ENCODE measurements around the gene GRIK5. TPM values are rescaled to one million over a fixed set of nuclear protein-coding genes. Genes with fewer than 3 reads are reported as not detected.

The GRIK5 gene
- polyA plus RNA-seq, 1 experiment, result 0.06 TPM

- Histone ChIP-seq H3K27me3 (ENCODE audit: control insufficient read depth, insufficient read depth, low read length) (0 out of 2 replicates have a peak, but pooled peaks cover 1% of the 10 kb centered on the region), H3K4me3 (ENCODE audit: low read depth, low read length) (no peak overlapping the region), H3K36me3 (ENCODE audit: control insufficient read depth, insufficient read depth, low read length) (no peaks in the 10 kb centered on the region)
- CTCF ChIA-PET, result interaction anchor here (0.8 to 1.3 kb wide), 4 partner anchors 10 to 22 kb away, joined by 3 to 6 read pairs (median 4); no protein-coding TSS in a partner anchor
- POLR2A ChIA-PET, result no interaction called here
- no peak for DNase-seq (ENCODE audit: low read depth)
- TF ChIP-seq, protein P1, sequence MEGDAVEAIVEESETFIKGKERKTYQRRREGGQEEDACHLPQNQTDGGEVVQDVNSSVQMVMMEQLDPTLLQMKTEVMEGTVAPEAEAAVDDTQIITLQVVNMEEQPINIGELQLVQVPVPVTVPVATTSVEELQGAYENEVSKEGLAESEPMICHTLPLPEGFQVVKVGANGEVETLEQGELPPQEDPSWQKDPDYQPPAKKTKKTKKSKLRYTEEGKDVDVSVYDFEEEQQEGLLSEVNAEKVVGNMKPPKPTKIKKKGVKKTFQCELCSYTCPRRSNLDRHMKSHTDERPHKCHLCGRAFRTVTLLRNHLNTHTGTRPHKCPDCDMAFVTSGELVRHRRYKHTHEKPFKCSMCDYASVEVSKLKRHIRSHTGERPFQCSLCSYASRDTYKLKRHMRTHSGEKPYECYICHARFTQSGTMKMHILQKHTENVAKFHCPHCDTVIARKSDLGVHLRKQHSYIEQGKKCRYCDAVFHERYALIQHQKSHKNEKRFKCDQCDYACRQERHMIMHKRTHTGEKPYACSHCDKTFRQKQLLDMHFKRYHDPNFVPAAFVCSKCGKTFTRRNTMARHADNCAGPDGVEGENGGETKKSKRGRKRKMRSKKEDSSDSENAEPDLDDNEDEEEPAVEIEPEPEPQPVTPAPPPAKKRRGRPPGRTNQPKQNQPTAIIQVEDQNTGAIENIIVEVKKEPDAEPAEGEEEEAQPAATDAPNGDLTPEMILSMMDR (IDR thresholded peaks at IDR 0.05; ENCODE audit: insufficient read depth, low read depth, low read length), result no peak
Measured at GRCh38 chr19:42023943-42024260, 46.1 kb downstream of the GRIK5 start.

DNA sequence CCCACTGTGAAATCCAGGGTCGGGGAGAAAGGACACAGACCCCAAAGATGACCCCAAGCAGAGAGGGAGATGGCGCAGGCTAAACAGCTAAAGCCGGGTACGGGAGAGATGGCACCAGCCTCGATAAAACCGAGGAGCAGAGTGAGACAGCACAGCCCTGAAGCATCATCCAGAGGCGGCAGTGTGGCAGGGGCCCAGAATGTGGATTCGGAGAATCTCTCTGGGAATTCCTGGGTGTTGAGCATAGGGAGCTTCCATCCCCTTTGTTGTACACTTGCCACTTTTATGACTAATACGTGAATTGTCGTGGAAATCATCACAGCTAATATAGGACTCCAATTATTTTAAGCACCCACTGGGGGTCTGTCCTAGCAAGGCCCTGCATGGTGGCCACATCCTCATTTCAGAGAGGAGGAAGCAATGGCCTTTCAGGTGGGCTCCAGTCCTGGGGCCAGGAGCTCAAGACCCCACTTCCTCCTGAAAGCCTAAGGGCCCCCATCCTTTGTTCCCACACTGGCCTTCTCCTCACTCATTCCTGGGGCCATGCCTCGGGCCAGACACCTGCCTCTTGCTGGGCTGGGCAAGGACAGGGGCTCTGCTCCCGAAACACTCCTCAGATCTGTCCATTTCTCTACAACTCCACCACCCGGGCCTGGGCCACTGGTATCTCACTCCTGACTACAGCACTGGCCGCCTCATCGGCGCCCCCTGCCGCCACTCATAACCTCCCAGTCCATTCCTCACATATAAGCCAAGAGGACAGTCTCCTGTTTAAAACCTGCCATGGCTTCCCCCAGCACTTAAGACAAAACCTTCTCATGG is 46.7 kb downstream of the GRIK5 start:
- CTCF ChIA-PET, result interaction anchor here (0.8 to 1.3 kb wide), 4 partner anchors 11 to 22 kb away, joined by 3 to 5 read pairs (median 4); no protein-coding TSS in a partner anchor
- TF ChIP-seq, protein P1 (IDR thresholded peaks at IDR 0.05; ENCODE audit: insufficient read depth, low read depth, low read length), result peak; percentile 52
- POLR2A ChIA-PET, result no interaction called here
- Histone ChIP-seq H3K27me3 (ENCODE audit: control insufficient read depth, insufficient read depth, low read length) (0 out of 2 replicates have a peak, but pooled peaks cover 1% of the 10 kb centered on the region), H3K36me3 (ENCODE audit: control insufficient read depth, insufficient read depth, low read length) (no peaks in the 10 kb centered on the region), H3K4me3 (ENCODE audit: low read depth, low read length) (no peak overlapping the region)
- DNase-seq (ENCODE audit: low read depth), result no peak

GRCh38 chr19:42022616-42023015 is 47.4 kb downstream of the GRIK5 start:
- CTCF ChIA-PET, result interaction anchor here (1.2 kb wide), 1 partner anchor 22 kb away, joined by 4 read pairs; no protein-coding TSS in a partner anchor

GRCh38 chr19:42021185-42021584 is 48.8 kb downstream of the GRIK5 start:
- DNase-seq (ENCODE audit: low read depth), result no peak
- TF ChIP-seq, protein P1 (IDR thresholded peaks at IDR 0.05; ENCODE audit: insufficient read depth, low read depth, low read length), result no peak
- ChIA-PET CTCF (interaction anchor here (0.8 kb wide), 1 partner anchor 55 kb away, joined by 3 read pairs; the partner anchor contains the start of gene ZNF574), POLR2A (no interaction called here)
- Histone ChIP-seq H3K27me3 (ENCODE audit: control insufficient read depth, insufficient read depth, low read length) (no peaks in the 10 kb centered on the region), H3K36me3 (ENCODE audit: control insufficient read depth, insufficient read depth, low read length) (no peaks in the 10 kb centered on the region), H3K4me3 (ENCODE audit: low read depth, low read length) (no peak overlapping the region)

More at GRCh38 chr19:42022616-42023015, 47.4 kb downstream of the GRIK5 start:
- no peak overlapping the region for H3K4me3 ChIP-seq (ENCODE audit: low read depth, low read length)
- 0 out of 2 replicates have a peak, but pooled peaks cover 1% of the 10 kb centered on the region for H3K27me3 ChIP-seq (ENCODE audit: control insufficient read depth, insufficient read depth, low read length)
- DNase-seq (ENCODE audit: low read depth), result no peak
- TF ChIP-seq, protein P1 (IDR thresholded peaks at IDR 0.05; ENCODE audit: insufficient read depth, low read depth, low read length), result no peak
- no peaks in the 10 kb centered on the region for H3K36me3 ChIP-seq (ENCODE audit: control insufficient read depth, insufficient read depth, low read length)
- POLR2A ChIA-PET, result no interaction called here

DNA sequence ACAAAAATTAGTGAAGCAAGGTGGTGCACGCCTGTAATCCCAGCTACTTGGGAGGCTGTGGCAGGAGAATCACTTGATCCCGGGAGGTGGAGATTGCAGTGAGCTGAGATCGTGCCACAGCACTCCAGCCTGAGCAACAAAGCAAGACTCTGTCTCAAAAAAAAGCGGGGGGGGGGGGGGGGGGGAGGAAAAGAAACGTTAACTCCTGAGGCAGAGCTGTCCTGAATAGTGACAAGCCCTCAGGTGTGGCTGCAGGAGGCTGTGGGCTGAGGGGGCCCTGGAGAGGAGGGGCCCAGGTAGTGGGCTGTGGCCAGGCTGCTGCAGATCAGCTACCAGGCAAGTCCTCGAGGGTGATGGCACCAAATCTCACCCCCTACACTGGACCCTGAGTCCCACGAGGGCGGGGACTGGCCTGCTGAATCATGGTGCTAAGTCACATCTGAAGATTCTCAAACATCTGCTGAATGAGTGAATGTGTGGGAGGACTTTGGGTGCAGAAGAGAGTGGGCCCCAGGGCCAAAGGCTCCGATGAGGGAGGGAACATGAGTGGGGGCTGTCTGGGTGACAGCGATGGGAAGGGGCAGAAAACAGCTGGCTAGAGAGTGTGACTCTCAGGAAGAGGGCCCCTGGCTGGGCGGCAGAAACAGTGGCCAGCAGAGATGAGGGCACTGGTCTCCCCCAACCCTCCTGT is 51.4 kb downstream of the GRIK5 start:
- Histone ChIP-seq H3K4me3 (ENCODE audit: low read depth, low read length) (no peak overlapping the region), H3K27me3 (ENCODE audit: control insufficient read depth, insufficient read depth, low read length) (no peaks in the 10 kb centered on the region; the same call in 1 of the 2 replicates), H3K36me3 (ENCODE audit: control insufficient read depth, insufficient read depth, low read length) (no peaks in the 10 kb centered on the region)
- ChIA-PET POLR2A (no interaction called here), CTCF (interaction anchor here (0.6 to 2.3 kb wide), 2 partner anchors 10 to 16 kb away, joined by 3 to 10 read pairs; no protein-coding TSS in a partner anchor)
- DNase-seq (ENCODE audit: low read depth), result no peak
- TF ChIP-seq, protein P1 (IDR thresholded peaks at IDR 0.05; ENCODE audit: insufficient read depth, low read depth, low read length), result no peak

All from BJ (cell line).